Medulla oblongata (tissue), 1 donor: ENCODE measurements around the gene PLEKHG4B.
"Not testable (repeated sequence)": the region's sequence is repeated elsewhere in the genome, so short reads cannot be mapped to it uniquely, and the experiment has no call there.

Source experiments
- DNase-seq: peaks from one replicate; pipeline ENCODE4 v3.0.0-alpha.2; 2015; ENCODE audit errors: extremely low spot score

PLEKHG4B gene

DNA sequence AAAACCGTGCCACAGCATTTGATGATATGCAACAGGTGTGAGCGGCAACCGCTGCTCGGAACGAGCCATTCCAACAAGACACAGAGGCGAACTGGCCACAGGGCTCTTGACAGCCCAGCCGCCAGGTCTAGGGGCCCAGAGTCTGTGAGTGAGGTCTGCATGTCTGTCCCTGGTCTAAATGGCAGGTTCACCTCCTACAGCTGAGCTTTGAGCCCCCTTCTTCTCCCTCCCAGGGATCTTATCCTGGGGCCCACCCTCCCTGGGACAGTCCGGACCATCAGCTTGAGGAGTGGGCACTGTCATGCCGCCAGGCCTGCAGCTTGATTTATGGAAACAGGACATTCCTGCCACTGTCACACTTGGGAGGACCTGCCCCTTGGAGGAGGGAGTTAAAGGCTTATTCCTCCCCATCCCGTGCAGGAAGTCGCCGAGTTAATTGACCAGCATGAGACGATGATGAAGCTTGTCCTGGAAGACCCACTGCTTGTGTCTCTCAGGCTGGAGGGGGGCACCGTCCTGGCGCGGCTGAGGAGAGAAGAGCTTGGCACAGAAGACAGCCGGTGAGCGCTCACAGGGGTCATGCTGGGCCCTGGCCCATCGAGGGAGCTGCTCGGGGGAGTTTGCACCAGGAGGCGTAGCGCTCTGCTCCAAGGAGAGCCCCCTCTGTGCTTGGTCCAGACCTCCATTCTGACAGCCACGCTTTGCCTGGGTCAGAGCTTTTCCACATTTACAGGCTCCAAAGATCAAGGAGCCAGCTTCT, 63.9 kb downstream of the PLEKHG4B start:
- no peak for DNase-seq

- DNase-seq = no peak
Observed at GRCh38 chr5:156411-157072, 64.6 kb downstream of the PLEKHG4B start.

DNA sequence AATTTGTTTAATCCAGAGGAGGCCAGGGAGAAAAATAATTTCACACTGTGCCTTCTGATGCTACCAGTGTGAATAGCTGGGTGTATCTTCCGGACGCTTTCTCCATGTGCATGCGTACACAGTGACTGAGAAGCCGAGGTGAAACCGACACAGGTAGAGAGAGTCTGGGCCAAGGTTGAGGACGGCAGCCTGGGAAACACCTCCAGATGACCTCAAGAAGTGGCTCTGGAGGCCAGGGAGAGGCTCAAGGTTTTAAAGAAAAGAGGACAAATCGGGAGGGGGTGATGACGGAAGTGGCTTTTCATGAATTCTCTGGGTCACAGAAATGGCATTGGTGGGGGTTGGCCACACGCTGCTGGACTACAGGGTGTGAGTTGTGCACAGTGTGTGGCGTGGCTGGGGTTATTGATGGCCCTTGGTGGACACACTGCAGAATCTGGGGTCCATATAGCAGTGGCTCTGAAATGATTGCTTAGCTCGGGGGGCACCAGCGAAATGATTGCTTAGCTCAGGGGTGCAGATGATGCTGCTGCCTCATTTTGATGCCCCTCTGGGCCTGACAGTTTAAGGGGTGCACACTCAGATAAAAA, 65.3 kb downstream of the PLEKHG4B start:
- DNase-seq = no peak

- DNase-seq = no peak
Observed at GRCh38 chr5:157801-158200, 65.8 kb downstream of the PLEKHG4B start.

DNA sequence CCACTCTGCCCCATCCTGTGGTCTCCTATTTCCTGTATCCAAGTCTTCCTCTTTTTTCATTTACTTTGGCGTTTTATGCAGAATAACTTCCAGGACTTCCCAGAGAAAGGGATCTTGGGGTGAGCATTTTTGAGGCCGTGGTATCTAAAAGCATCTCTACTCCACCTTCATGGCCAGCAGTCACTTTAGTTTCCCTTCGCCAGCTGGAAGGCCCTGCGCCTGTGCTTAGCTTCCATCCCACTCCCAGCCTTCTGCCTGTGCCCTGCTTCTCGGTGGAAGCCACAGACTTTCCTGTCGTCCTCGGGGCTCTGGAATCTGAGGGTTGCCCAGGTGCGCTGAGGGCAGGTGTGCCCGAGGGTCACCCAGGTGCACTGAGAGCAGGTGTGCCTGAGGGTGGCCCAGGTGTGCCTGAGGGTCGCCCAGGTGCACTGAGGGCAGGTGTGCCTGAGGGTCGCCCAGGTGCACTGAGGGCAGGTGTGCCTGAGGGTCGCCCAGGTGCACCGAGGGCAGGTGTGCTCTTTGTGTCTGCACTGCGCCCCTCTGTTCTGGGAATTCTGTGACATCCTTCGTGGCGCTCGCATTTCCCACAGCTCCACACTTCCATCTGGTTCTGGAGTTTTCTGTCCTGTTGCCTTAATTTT, 67.0 kb downstream of the PLEKHG4B start:
- DNase-seq = no peak

DNA sequence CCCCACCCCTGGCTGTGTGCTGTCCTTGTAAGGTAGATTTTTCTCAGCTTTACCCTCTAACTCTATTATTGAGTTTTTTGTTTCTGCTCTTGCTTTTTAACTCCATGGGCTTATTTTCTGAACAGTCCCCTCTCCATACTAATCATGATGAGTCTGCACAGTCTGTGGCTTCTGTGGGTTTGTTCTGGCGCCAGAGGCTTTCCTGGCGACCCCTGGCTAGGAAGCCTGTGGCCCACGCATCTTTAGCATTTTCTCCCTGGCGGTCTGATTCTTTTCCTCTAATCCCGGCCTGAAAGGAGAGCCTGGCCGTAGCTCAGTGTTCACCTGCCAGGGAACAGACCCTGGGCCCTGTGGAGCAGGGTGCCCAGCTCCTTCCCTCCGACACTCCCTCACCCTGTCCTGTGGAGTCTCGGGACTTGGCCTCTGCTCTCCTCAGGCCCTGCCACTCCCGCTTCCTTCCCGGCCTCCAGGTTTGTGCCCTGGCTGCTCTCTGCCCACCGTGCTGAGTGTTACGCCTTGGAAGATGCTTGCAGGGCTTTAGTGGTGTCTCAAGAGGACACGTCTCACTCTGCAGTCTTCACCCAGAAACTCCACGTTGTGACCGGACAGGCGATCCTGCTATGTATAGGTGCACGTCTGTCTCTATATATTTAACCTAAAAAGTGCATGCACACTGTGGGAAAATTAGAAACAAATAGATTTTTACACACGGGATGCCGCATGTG, 67.6 kb downstream of the PLEKHG4B start:
- no peak for DNase-seq

- DNase-seq = no peak
Observed at GRCh38 chr5:160173-160510, 68.2 kb downstream of the PLEKHG4B start.

GRCh38 chr5:160921-161802, 69.2 kb downstream of the PLEKHG4B start:
- no peak for DNase-seq

DNA sequence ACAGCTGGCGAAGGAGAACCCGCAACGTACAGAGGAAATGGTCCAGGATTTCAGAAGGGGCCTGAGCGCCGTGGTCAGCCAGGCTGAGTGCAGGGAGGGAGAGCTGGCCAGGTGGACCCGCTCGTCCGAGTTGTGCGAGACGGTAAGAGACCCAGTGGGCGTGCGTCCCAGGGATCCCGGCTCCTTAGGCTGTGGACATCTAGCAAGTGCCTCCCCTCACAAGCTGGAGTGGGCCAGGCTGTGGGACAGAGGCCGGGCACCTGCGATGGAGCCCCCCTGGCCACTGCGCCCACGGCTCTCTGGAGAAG, 69.8 kb downstream of the PLEKHG4B start:
- no peak for DNase-seq

DNA sequence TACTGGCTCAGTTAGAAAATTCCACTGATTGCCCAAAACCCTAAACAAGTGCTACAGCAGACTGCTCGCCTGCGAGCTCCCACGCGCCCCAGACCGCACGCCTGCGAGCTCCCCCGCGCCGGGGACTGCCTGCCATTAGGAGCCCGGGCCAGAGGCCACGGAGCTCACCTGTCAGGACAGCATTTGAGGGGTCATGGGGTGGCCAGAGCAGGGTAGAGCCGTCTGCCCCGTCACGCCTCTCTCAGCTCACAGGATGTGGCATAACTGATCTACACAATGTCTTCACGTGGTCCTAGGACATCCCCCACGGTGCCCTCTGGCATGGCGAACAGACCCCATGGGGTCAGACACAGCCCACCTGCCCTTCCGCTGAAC, 70.2 kb downstream of the PLEKHG4B start:
- DNase-seq = no peak

GRCh38 chr5:162565-163337, 70.8 kb downstream of the PLEKHG4B start:
- no peak for DNase-seq

- no peak for DNase-seq
Observed at GRCh38 chr5:163338-163620, 71.3 kb downstream of the PLEKHG4B start.

- DNase-seq = no peak
Observed at GRCh38 chr5:163841-164240, 71.9 kb downstream of the PLEKHG4B start.

DNA sequence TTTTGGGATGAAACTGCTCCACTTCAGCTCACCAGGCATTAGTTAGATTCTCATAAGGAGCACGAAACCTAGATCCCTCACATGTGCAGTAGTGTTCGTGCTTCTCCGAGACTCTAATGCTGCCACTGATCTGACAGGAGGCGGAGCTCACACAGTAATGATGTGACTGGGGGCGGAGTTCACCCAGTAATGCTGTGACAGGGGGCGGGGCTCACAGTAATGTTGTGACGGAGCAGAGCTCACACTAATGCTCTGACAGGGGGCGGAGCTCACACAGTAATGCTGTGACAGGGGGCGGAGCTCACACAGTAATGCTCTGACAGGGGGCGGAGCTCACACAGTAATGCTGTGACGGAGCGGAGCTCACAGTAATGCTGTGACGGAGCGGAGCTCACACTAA, 72.3 kb downstream of the PLEKHG4B start:
- DNase-seq = no peak

DNA sequence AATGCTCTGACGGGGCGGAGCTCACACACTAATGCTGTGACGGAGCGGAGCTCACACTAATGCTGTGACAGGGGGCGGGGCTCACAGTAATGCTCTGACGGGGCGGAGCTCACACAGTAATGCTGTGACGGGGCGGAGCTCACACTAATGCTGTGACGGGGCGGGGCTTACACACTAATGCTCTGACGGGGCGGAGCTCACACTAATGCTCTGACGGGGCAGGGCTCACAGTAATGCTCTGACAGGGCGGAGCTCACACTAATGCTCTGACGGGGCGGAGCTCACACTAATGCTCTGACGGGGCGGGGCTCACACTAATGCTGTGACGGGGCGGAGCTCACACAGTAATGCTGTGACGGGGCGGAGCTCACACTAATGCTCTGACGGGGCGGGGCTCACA, 72.8 kb downstream of the PLEKHG4B start:
- not testable (repeated sequence) for DNase-seq

DNA sequence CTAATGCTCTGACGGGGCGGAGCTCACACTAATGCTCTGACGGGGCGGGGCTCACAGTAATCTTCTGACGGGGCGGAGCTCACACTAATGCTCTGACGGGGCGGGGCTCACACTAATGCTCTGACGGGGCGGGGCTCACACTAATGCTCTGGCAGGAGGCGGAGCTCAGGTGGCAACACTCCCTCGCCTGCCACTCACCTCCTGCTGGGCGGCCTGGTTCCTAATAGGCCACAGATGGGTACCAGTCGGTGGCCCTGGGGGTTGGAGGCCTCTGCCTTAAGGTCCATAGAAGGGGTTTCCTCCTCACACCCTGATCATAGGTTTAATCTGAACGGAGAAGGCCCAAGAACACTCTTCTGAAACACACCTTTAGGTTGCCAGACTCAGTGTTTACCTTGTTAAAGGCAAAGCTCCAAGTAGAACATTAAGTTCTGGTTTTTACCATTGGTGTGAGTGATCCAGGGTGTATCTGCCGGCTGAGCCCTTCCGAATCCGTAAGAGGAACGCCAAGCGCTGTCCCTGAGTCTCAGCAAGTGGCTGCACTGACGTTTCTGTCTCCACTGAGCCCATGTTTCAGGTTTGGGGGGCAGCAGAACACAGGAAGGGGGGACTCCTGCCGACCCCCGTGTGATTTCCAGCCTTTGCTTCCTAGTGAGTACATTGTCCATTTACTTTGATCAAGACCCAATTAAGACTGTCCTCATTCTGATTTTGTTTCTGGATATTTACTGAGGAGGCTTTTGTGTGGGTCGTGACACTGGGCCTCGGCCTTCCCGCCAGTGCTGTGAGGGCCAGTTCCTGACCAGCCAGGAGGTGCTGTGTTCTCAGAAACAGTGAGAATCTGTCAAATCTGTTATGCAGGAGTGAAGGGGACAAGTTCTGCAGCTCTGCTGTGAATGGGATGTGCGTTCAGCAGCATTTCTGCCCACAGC, 74.7 kb downstream of the PLEKHG4B start:
- no peak for DNase-seq

- DNase-seq = no peak
Observed at GRCh38 chr5:167511-167910, 75.5 kb downstream of the PLEKHG4B start.

GRCh38 chr5:167982-168660, 76.2 kb downstream of the PLEKHG4B start:
- no peak for DNase-seq

DNA sequence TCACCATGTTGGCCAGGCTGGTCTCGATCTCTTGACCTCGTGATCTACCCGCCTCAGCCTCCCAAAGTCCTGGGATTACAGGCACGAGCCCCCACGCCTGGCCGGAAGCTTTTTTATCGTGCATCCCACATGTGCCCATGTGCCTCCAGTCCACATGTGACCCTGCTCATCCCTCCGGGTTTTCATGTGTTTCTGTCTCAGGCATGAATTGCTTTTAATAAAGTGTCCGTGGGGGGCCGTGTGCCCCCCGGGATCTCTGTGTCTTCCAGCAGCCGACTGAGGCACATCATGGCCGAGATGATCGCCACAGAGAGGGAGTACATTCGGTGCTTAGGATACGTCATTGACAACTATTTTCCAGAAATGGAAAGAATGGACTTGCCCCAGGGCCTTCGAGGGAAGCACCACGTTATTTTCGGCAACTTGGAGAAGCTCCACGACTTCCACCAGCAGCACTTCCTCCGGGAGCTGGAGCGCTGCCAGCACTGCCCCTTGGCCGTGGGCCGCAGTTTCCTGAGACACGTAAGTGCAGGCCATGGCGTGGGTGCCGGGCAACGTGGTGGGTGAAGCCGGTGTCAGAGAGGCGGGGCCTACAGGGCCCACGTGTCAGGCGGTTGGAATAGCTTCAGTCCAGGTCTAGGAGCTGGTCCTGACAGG, 77.2 kb downstream of the PLEKHG4B start:
- DNase-seq = no peak
